Endothelial cell of umbilical vein (primary cell): ENCODE data around the gene ADA. TPM values are rescaled to one million over a fixed set of nuclear protein-coding genes. Genes with fewer than 3 reads are reported as not detected.
A peak's percentile ranks its signal among the peaks of the same experiment; 100 is the strongest.

Experiments used
- BruUV-seq: library from RNA; stranded (reverse); fragments of 400-500 nt; replicated peaks from 2 replicates; lab custom pipeline; 2021; lab: Mats Ljungman, UMichigan
- CTCF ChIA-PET: fragments of 300-600, 350-600 bp; sonication (Branson Sonifier 250); formaldehyde crosslinking; loops from one replicate; lab custom pipeline; 2021; ENCODE audit warnings: antibody characterized with exemption, inconsistent platforms; lab: Charles Lee
- POLR2A ChIA-PET: fragments of 300-600, 350-600 bp; sonication (Branson Sonifier 250); formaldehyde crosslinking; loops from one replicate; lab custom pipeline; 2021; ENCODE audit warnings: antibody characterized with exemption, inconsistent platforms; lab: Charles Lee
- DNase-seq: peaks from one replicate; pipeline ENCODE4 v3.0.0-alpha.2; 2011; ENCODE audit warnings: low read depth, low spot score
- FAIRE-seq: peaks from 2 replicates; lab custom pipeline; 2011; peaks lifted over from hg19 to GRCh38; lab: Jason Lieb, UNC
- H2AFZ ChIP-seq: 2 replicates; pipeline ENCODE4 v1.6.0; 2012; ENCODE audit warnings: low read depth, low read length, control low read depth, inconsistent platforms
- H3K27ac ChIP-seq: 2 replicates; pipeline ENCODE4 v1.5.1; 2011; ENCODE audit warnings: low read depth, mild to moderate bottlenecking, control low read depth, low read length, moderate library complexity; ENCODE audit not compliant: insufficient read depth
- H3K27me3 ChIP-seq, 2 experiments: 2 replicates each; pipeline versions ENCODE4 v1.6.0 to v1.6.1; 2011; ENCODE audit warnings: low read length in 2 of 2, mixed read lengths in 1 of 2; ENCODE audit not compliant: control insufficient read depth in 2 of 2, insufficient read depth in 2 of 2
- H3K36me3 ChIP-seq, 2 experiments: 2 replicates in 1 of 2; 3 replicates in 1 of 2; pipeline ENCODE4 v1.5.1; 2011; ENCODE audit warnings: low read length in 2 of 2, mild to moderate bottlenecking in 1 of 2, moderate library complexity in 1 of 2; ENCODE audit not compliant: control insufficient read depth in 2 of 2, insufficient read depth in 2 of 2; ENCODE audit errors: extremely low read depth in 1 of 2
- H3K4me1 ChIP-seq: 3 replicates; pipeline ENCODE4 v1.5.1; 2011; ENCODE audit warnings: mild to moderate bottlenecking, low read length; ENCODE audit not compliant: control insufficient read depth, insufficient read depth; ENCODE audit errors: extremely low read depth
- H3K4me2 ChIP-seq: 2 replicates; pipeline ENCODE4 v1.6.1; 2011; ENCODE audit warnings: low read length, control low read depth, mixed read lengths; ENCODE audit not compliant: insufficient read depth
- H3K4me3 ChIP-seq, 3 experiments: fragments of 200-600 bp in 1 of 3; sonication (generic), shearing (Covaris generic) in 1 of 3; replicated peaks in 1 of 3; 2 replicates each; pipeline ENCODE4 v1.5.1; 2011 to 2016; ENCODE audit warnings: control low read depth in 3 of 3, low read length in 3 of 3, mild to moderate bottlenecking in 2 of 3, inconsistent platforms in 1 of 3, low read depth in 1 of 3, moderate library complexity in 1 of 3; ENCODE audit not compliant: insufficient read depth in 1 of 3
- H3K79me2 ChIP-seq: 2 replicates; pipeline ENCODE4 v1.6.0; 2012; ENCODE audit warnings: low read length, inconsistent platforms; ENCODE audit not compliant: control insufficient read depth, insufficient read depth
- H3K9ac ChIP-seq: replicated peaks from 2 replicates; pipeline ENCODE3; 2011; ENCODE audit warnings: low read length, control low read depth; ENCODE audit not compliant: insufficient read depth; ENCODE audit errors: extremely low read depth
- H3K9me1 ChIP-seq: replicated peaks from 3 replicates; pipeline ENCODE4 v1.6.0; 2011; ENCODE audit warnings: mild to moderate bottlenecking, low read length; ENCODE audit not compliant: control insufficient read depth, insufficient read depth; ENCODE audit errors: extremely low read depth
- H3K9me3 ChIP-seq: replicated peaks from 2 replicates; pipeline ENCODE4 v1.5.1; 2012; ENCODE audit warnings: low read length, inconsistent platforms; ENCODE audit not compliant: control insufficient read depth, insufficient read depth
- H4K20me1 ChIP-seq: replicated peaks from 2 replicates; pipeline ENCODE3; 2011; ENCODE audit warnings: mild to moderate bottlenecking, low read length; ENCODE audit not compliant: control insufficient read depth, insufficient read depth; ENCODE audit errors: extremely low read depth
- EZH2 ChIP-seq: IDR thresholded peaks from 2 replicates; pipeline ENCODE4 v1.6.1; 2012; ENCODE audit warnings: borderline replicate concordance, low read depth, mild to moderate bottlenecking, moderate library complexity, low read length, inconsistent platforms; ENCODE audit not compliant: severe bottlenecking
- GATA2 ChIP-seq: IDR thresholded peaks from 2 replicates; pipeline ENCODE4 v1.7.0; 2011; ENCODE audit warnings: low read depth, mild to moderate bottlenecking, moderate library complexity, mixed read lengths, low read length; ENCODE audit not compliant: insufficient read length, insufficient read depth
- JUN ChIP-seq: IDR thresholded peaks from 2 replicates; pipeline ENCODE4 v1.6.1; 2011; ENCODE audit warnings: borderline replicate concordance, low read depth; ENCODE audit not compliant: insufficient read length, insufficient read depth
- MYC ChIP-seq: IDR thresholded peaks from one replicate; pipeline ENCODE4 v1.6.1; 2011; ENCODE audit warnings: mild to moderate bottlenecking, low read depth, low read length
- POLR2A ChIP-seq: IDR thresholded peaks from 2 replicates; pipeline ENCODE4 v1.6.1; 2012; ENCODE audit warnings: low read depth, mild to moderate bottlenecking, control low read depth, low read length
- dilution Hi-C: fragments of 300-500 bp; cut with MboI; formaldehyde crosslinking; loops from one replicate; pipeline ENCODE4 v1.15.0; 2019; ENCODE audit warnings: low sequenced_read_pairs; ENCODE audit not compliant: extremely low pct_ligation_motif_present
- intact Hi-C: fragments of 100-400 bp; cut with micrococcal nuclease; formaldehyde crosslinking; loops from one replicate; pipeline ENCODE4 v1.10.0; 2022
- polyA plus RNA-seq, 4 experiments: library from polyadenylated mRNA; depleted of rRNA in 3 of 4; stranded (reverse) in 3 of 4; unstranded in 1 of 4; fragments of >200 nt; gene quantifications; 2 replicates each; pipeline versions ENCODE4 v1.2.1 to v1.2.3, GENCODE V29; 2011 to 2012; ENCODE audit warnings: missing spikeins in 1 of 4
- total RNA-seq: library from RNA; stranded (reverse); gene quantifications from 2 replicates; pipeline ENCODE4 v1.2.3, GENCODE V29; 2021

The ADA gene
- total and polyA plus RNA-seq, 2 donors (not counting 3 experiments of a cell fraction or from before 2014, with no cell fraction given), result 26.3 to 33.1 TPM

GRCh38 chr20:44616604-44616964 is 34.9 kb downstream of the ADA start:
- peak; percentile 38 for FAIRE-seq

GRCh38 chr20:44615876-44616603 is 35.5 kb downstream of the ADA start:
- Histone ChIP-seq H3K79me2 (peaks cover 22% of the 10 kb centered on the region), H3K9me1 (no peaks in the 10 kb centered on the region), H3K27me3 (no peaks in the 10 kb centered on the region), H3K36me3 (peaks cover 10 to 43% of the 10 kb centered on the region in 2 experiments), H3K4me2 (no peak overlapping the region), H3K9me3 (no peaks in the 10 kb centered on the region), H3K9ac (no peak overlapping the region), H3K4me1 (no peaks in the 10 kb centered on the region), H4K20me1 (no peaks in the 10 kb centered on the region), H2AFZ (no peak overlapping the region), H3K4me3 (no peak overlapping the region), H3K27ac (no peak overlapping the region)
- intact Hi-C loops (no loop called here), dilution Hi-C loops (no loop called here)
- DNase-seq, result no peak
- BruUV-seq, result no TSS peak
- CTCF ChIA-PET, result interaction anchor here (1.0 to 2.4 kb wide), 3 partner anchors 15 to 67 kb away, joined by 3 to 12 read pairs (median 4); no protein-coding TSS in a partner anchor
- no peak for FAIRE-seq
- POLR2A ChIA-PET, result no interaction called here
- TF ChIP-seq EZH2 (no peak), GATA2 (no peak), MYC (no peak)

More at GRCh38 chr20:44616604-44616964, 34.9 kb downstream of the ADA start:
- Histone ChIP-seq H3K4me2 (no peak overlapping the region), H3K9ac (no peak overlapping the region), H3K36me3 (peaks cover 10 to 43% of the 10 kb centered on the region in 2 experiments), H3K27me3 (no peaks in the 10 kb centered on the region), H3K4me1 (no peaks in the 10 kb centered on the region), H3K4me3 (no peak overlapping the region), H3K79me2 (peaks cover 18% of the 10 kb centered on the region), H3K27ac (no peak overlapping the region), H3K9me1 (no peaks in the 10 kb centered on the region), H2AFZ (no peak overlapping the region), H3K9me3 (no peaks in the 10 kb centered on the region), H4K20me1 (no peaks in the 10 kb centered on the region)
- no TSS peak for BruUV-seq
- POLR2A ChIA-PET, result no interaction called here
- DNase-seq, result no peak
- CTCF ChIA-PET, result interaction anchor here (1.0 to 2.4 kb wide), 4 partner anchors 14 to 116 kb away, joined by 3 to 12 read pairs (median 4); no protein-coding TSS in a partner anchor
- TF ChIP-seq JUN (no peak), GATA2 (no peak), POLR2A (no peak)
- intact Hi-C loops (no loop called here), dilution Hi-C loops (no loop called here)
